ENCODE data around the gene C5orf15. TPM values are rescaled to one million over a fixed set of nuclear protein-coding genes. Genes with fewer than 3 reads are reported as not detected.

C5orf15 gene
- total and polyA plus RNA-seq, 2 experiments from 2014 or later = 37.7 to 61.4 TPM

- H3F3A ChIP-seq (replicated peaks; ENCODE audit: low read depth) = no peaks in the 10 kb centered on the region; the same call in 1 of the 2 replicates
- no peak for TF ChIP-seq JUNB (IDR thresholded peaks at IDR 0.05; ENCODE audit: unreplicated experiment)
- no peak for TF ChIP-seq ETS1 (IDR thresholded peaks at IDR 0.05)
- no peak for TF ChIP-seq POLR2AphosphoS5 (IDR thresholded peaks at IDR 0.05; ENCODE audit: low read depth)
- no peak for TF ChIP-seq CREB1 (CRISPR knock-in tag; IDR thresholded peaks at IDR 0.05; ENCODE audit: low read depth)
- no peak for TF ChIP-seq NANOG (IDR thresholded peaks at IDR 0.05; ENCODE audit: borderline replicate concordance)
- TF ChIP-seq ZNF331 (CRISPR knock-in tag; IDR thresholded peaks at IDR 0.05; ENCODE audit: low read depth) = no peak
- TF ChIP-seq STAT1 (IDR thresholded peaks at IDR 0.05; ENCODE audit: unreplicated experiment) = no peak
- no peak for TF ChIP-seq EZH2 (IDR thresholded peaks at IDR 0.05; ENCODE audit: low read depth, unreplicated experiment)
- TF ChIP-seq CTCF (conservative IDR thresholded peaks at IDR 0.05; ENCODE audit: low read depth in 2 of 2) = no peak
- no peak for TF ChIP-seq ZNF462 (CRISPR knock-in tag; IDR thresholded peaks at IDR 0.05)
- H4K20me1 ChIP-seq (replicated peaks; ENCODE audit: insufficient read depth) = peaks cover 16% of the 10 kb centered on the region
- H3K27me3 ChIP-seq (ENCODE audit: insufficient read depth) = no peaks in the 10 kb centered on the region
- Mint-ChIP-seq H3K27me3 (ENCODE audit: insufficient read depth, low read depth, poor library complexity) (no peaks in the 10 kb centered on the region), H3K4me3 (no peak overlapping the region), H3K4me1 (no peaks in the 10 kb centered on the region), H3K36me3 (ENCODE audit: low read depth) (peaks cover 83% of the 10 kb centered on the region), H3K9me3 (no peaks in the 10 kb centered on the region), H3K27ac (no peak overlapping the region)
- no peak overlapping the region for H3K4me3 ChIP-seq
- DNase-seq (ENCODE audit: low spot score) (no peak), ATAC-seq (no peak)
- peaks cover 54% of the 10 kb centered on the region for H3K79me2 ChIP-seq (replicated peaks; ENCODE audit: insufficient read depth)
- peaks cover 48% of the 10 kb centered on the region for H3K36me3 ChIP-seq (ENCODE audit: insufficient read depth)
- H3K4me2 ChIP-seq = no peak overlapping the region
- H2AFZ ChIP-seq = no peak overlapping the region
- no peaks in the 10 kb centered on the region for H3K9me2 ChIP-seq (ENCODE audit: insufficient read depth)
- no peaks in the 10 kb centered on the region for H3K4me1 ChIP-seq (ENCODE audit: insufficient read depth)
- no peak overlapping the region for H3K27ac ChIP-seq (ENCODE audit: low read depth)
Observed at GRCh38 chr5:133983674-133984073, 15.2 kb upstream of the C5orf15 start.
